T-helper 2 cell treated with Interferon-gamma antibody and Interleukin-4, amounts not matched to agents 5 μg/mL and 100 μg/mL, for 36 hours (primary cell): ENCODE data around the gene TMEM150A.
"Not testable (repeated sequence)": the region's sequence is repeated elsewhere in the genome, so short reads cannot be mapped to it uniquely, and the experiment has no call there.

ENCODE experiments used
- DNase-seq: peaks from one replicate; pipeline ENCODE4 v3.0.0; 2021; ENCODE audit warnings: low spot score
- H3K27ac Mint-ChIP-seq: one replicate; pipeline ENCODE4 v1.8.0; 2021; ENCODE audit warnings: mild to moderate bottlenecking, mixed read lengths
- H3K27me3 Mint-ChIP-seq: one replicate; pipeline ENCODE4 v1.8.0; 2021; ENCODE audit warnings: low read depth, mixed read lengths
- H3K36me3 Mint-ChIP-seq: one replicate; pipeline ENCODE4 v1.8.0; 2021; ENCODE audit warnings: low read depth, mixed read lengths
- H3K4me1 Mint-ChIP-seq: one replicate; pipeline ENCODE4 v1.8.0; 2021; ENCODE audit warnings: low read depth, mixed read lengths
- H3K4me3 Mint-ChIP-seq: one replicate; pipeline ENCODE4 v1.8.0; 2022; ENCODE audit warnings: mild to moderate bottlenecking, moderate library complexity, mixed read lengths
- H3K9me3 Mint-ChIP-seq: one replicate; pipeline ENCODE4 v1.8.0; 2021; ENCODE audit warnings: mixed read lengths

The TMEM150A gene

DNA sequence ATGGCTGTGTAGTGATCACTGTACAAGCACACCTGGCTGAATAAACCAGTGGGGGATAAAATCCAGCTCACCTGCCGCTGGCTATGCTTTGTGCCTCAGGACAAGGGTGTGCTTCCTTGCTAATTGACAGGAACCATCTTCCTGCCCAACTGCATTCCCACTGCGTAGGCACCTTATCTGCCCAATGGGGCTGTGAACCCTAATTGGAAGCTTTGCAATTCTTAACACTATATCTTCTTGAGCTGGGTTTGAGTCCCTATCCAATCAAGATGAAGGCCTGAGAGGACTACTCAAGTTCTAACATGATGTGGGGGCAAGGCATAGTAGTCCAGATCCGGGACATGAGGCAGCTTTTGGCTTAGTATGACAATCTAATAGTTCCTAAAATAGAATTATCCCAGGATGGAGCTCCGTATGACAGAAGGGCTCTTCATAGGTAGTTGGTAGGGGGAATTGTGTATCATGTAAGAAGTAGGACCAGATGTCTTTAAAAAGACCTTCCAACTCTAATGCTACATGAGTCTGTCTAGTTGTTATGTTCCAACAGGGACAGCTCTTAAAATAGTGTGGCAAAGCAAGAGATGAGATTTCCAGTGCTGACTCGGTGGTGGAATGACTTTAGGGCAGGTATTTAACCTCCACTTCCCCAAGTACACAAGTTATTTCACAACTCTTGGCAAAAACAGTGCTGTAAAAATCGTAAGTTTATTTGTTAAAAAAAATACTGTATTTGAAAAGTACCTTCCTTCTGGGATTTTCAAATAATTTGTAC lies 2.3 kb upstream of the TMEM150A start:
- Mint-ChIP-seq H3K27me3 (no peaks in the 10 kb centered on the region), H3K27ac (no peak overlapping the region)

DNA sequence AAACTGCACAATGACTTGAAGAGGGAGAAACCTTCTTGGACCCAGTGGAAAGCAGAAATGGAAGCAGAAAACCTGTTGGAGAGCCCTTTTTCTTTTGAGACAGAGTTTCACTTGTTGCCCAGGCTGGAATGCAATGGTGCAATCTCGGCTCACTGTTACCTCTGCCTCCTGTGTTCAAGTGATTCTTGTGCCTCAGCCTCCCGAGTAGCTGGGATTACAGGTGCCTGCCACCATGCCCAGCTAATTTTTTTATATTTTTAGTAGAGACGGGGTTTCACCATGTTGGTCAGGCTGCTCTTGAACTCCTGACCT lies 1.6 kb upstream of the TMEM150A start:
- peaks cover 14% of the 10 kb centered on the region for H3K4me1 Mint-ChIP-seq
- not testable (repeated sequence) for DNase-seq, H3K4me3 Mint-ChIP-seq, H3K9me3 Mint-ChIP-seq, H3K27me3 Mint-ChIP-seq, H3K27ac Mint-ChIP-seq
- peaks cover 16% of the 10 kb centered on the region for H3K36me3 Mint-ChIP-seq

More for the DNA sequence above, 2.3 kb upstream of the TMEM150A start:
- Mint-ChIP-seq H3K4me1 (peaks cover 18% of the 10 kb centered on the region), H3K9me3 (no peaks in the 10 kb centered on the region), H3K36me3 (peaks cover 20% of the 10 kb centered on the region), H3K4me3 (no peak overlapping the region)
- DNase-seq, result no peak

DNA sequence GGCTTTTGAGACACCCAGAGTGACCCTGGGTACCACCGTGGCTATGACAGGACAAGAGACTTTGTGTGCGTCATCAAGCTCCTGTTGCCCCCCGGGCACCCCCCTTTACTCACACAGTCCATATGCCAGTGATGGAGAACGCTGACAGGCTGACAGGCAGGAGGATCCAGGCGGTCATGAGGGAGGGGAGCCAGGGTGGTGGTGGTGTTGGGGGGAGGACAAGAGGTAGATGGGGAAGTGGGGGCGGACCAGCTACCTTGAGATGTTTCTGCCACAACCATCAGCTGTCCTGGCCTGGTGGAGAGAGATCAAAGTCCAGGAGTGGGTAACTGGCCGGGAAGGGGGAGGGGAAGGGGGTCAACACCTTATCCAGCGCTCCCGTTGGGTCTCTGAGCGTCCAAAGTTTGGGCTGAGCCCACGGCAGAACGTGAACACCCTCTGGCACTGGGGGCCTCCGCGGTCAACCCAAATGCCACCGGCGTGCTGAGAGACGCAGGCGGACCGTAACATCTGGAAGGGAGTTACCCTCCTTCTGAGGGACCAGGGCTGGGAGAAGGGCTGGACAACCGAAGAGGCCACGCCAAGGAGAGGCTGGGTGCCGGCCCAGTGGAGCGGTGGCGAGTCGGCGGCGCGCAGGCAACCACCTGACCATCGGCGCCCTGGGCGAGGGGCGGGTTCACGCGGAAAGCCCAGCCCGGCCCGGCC lies 575 bp downstream of the TMEM150A start:
- Mint-ChIP-seq H3K9me3 (no peaks in the 10 kb centered on the region), H3K27ac (peak overlapping the region; percentile 67)

DNA sequence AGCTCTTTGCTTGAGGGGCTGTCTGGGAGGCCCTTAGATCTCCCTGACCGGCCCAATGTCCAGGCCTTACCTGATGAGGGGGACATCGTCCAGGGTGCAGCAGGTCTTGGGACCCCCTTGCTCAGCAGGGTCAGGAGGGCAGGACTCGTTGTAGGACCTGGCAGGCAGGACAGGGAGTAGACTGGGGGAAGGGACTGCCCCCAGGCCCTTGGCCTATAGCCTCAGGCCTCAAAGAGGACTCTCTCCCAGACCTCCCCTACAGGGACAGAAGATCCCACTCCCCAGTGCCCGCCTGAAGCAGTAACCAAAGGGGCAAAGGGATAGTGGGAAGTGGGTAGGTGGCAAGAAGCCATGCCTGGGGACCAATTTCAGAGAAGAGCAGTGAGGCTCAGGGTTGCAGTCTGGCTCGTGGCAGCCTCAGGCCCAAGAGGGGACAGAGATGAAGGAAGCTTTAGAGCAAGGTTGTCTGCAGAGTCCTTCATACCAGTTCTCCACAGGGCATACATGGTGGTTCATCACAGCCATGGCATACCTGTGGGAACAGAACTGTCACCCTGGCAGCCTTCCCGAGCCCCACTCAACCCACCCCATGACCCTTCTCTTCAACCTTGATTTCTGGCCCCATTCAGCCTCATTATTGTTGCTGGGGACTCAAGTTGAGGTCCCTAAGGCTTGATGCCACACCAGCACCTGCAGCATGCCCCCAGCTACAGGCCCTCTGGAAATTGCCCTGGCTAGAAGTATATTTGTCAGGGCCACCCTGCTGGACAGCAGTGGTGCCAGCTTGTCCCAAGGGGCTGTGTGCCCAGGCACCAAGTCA lies 1.3 kb downstream of the TMEM150A start:
- Mint-ChIP-seq H3K4me3 (peak overlapping the region; percentile 84), H3K27ac (peak overlapping the region; percentile 67), H3K9me3 (no peaks in the 10 kb centered on the region), H3K27me3 (no peaks in the 10 kb centered on the region), H3K36me3 (peaks cover 11% of the 10 kb centered on the region), H3K4me1 (peaks cover 19% of the 10 kb centered on the region)
- no peak for DNase-seq

More for the DNA sequence above, 575 bp downstream of the TMEM150A start:
- H3K4me3 Mint-ChIP-seq, result peak overlapping the region; percentile 84
- DNase-seq, result no peak
- peaks cover 13% of the 10 kb centered on the region for H3K4me1 Mint-ChIP-seq
- H3K36me3 Mint-ChIP-seq, result peaks cover 10% of the 10 kb centered on the region
- no peaks in the 10 kb centered on the region for H3K27me3 Mint-ChIP-seq

DNA sequence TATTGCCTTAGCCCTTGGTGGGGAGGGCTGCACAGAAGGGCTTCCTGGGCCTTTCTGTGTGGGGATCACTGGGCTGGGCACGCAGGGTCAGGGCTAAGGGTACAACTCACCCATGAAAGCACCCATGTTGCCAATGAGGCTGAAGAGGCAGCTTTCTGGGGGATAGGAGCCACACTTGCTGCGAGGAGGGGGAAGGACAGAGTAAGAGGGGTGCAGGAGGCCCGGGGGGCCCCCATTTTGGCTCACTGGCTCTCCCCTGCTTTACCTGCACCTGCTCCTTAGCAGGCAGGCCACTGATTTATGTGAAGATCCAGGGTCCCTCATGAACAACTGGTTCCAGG lies 2.3 kb downstream of the TMEM150A start:
- Mint-ChIP-seq H3K36me3 (peaks cover 15% of the 10 kb centered on the region), H3K27me3 (no peaks in the 10 kb centered on the region), H3K27ac (no peak overlapping the region), H3K4me1 (peaks cover 23% of the 10 kb centered on the region), H3K4me3 (no peak overlapping the region), H3K9me3 (no peaks in the 10 kb centered on the region)
- no peak for DNase-seq

DNA sequence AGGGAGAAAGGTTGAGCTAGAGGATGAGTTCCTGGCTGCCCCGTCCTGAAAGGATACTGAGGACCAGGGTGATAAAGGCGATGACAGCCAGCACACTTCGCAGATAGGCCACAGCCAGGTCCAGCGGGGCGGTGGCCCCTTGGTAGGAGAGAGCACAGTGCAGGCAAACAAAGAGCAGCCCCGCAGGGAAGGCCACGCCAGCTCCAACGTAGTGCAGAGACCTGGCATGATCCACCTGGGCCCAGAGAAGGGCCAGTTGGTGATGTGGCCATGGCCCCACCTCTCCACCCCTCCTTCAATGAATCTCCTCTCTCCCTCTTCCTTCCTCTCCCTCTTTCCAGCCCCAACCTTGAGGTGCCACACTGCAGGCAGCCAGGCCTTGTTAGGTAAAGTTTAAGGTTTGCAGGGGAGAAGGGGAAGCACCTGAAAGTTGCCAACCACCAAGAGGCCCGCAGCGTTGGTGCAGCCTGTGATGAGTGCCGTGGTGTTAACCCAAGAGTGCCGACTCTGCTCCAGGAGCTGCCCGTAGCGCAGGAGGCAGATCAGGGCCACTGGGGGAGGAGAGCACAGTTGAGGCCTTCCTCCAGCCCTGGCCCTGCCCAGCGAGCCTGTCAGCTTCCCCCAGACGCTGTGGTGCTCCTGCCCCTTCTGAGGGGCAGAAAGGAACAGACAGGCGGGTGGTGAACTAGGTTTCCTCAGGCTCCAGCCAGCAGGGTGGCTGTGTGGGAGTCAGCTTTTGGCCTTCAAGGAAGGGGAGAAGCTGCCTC lies 2.8 kb downstream of the TMEM150A start:
- H3K27ac Mint-ChIP-seq, result no peak overlapping the region
- peaks cover 25% of the 10 kb centered on the region for H3K4me1 Mint-ChIP-seq

DNA sequence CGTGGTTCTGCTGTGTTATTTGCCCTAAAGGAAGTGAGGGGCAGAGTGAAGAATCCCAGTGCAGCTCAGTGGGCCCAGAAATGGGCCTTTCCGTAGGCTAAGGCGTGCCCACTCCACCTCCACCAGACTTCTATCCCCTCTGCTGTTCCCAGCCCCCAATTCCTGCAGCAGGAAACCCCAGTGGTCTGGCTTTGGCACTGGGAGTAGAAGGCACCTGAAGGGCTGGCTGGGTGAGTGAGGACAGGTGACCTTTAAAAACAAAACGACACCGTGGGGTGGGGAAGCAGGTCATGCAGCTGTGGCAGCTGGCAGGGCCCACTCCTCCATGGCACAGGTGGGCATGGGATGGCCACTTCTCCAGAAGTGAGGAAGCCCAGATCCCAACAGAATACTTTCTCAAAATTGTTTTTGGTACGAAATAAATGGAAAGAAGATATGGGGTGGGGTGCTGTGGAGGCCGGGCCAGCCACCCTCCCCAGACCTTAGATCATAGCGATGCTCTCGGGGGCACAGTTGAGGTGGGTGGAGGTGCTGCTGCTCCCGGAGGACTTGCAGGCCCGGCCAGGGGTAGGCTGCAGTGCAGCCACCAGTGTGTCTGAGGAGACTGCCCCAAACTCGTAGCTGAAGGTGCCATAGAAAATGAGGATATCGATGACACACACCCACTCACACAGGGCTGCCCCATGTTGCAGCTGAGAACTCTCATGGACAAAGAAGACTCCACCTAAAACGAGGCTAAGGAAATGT lies 3.7 kb downstream of the TMEM150A start:
- Mint-ChIP-seq H3K9me3 (no peaks in the 10 kb centered on the region), H3K36me3 (peaks cover 14% of the 10 kb centered on the region), H3K4me1 (peaks cover 32% of the 10 kb centered on the region), H3K27ac (no peak overlapping the region), H3K27me3 (no peaks in the 10 kb centered on the region), H3K4me3 (no peak overlapping the region)
- DNase-seq, result no peak

More for the DNA sequence above, 2.8 kb downstream of the TMEM150A start:
- no peaks in the 10 kb centered on the region for H3K9me3 Mint-ChIP-seq
- no peak overlapping the region for H3K4me3 Mint-ChIP-seq
- H3K36me3 Mint-ChIP-seq, result peaks cover 15% of the 10 kb centered on the region
- no peak for DNase-seq
- H3K27me3 Mint-ChIP-seq, result no peaks in the 10 kb centered on the region

DNA sequence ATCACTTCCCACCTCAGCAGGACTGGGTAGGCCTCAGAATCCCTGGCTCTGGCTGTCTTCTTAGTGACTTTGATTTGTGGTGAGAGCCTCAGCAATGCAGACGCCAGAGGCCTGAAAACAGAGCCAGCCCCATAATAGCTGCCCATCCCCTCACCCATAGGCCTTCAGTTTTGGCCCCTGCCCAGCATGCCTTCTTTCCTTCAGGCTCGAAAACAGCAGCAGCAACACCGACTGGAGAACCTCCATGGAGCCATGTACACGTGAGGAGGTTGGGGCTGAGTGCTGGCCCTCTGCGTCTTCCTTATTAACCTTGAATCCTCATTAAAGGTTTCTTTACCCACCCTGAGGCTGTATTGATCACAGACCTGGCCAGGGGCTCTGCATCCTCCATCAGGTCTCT lies 5.3 kb downstream of the TMEM150A start:
- Mint-ChIP-seq H3K27me3 (no peaks in the 10 kb centered on the region), H3K4me3 (peak overlapping the region; percentile 100), H3K9me3 (no peaks in the 10 kb centered on the region), H3K36me3 (peaks cover 12% of the 10 kb centered on the region), H3K27ac (peak overlapping the region; percentile 57), H3K4me1 (peaks cover 25% of the 10 kb centered on the region)
- DNase-seq, result no peak

DNA sequence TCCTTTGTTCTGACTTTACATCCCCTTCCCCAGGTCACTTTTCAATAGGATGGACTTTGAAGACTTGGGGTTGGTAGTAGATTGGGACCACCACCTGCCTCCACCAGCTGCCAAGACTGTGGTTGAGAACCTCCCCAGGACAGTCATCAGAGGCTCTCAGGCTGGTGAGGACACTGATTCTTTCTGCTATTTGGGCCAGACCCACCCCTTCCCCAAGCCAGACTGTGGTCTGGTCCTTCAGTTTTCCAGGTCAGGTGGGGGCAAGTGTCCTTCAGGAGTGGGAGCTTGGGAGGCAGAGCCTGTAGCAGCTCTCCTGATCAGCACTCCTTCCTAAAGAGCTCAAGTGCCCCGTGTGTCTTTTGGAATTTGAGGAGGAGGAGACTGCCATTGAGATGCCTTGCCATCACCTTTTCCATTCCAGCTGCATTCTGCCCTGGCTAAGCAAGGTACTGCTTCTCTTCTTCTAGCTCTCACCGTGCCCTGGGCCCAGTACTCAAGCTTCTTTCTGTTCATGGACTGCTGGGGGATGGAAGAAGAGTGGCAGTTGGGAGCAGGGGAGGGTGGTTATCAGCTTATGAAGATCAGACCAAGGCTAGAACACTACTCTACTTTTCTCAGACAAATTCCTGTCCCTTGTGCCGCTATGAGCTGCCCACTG lies 5.9 kb downstream of the TMEM150A start:
- Mint-ChIP-seq H3K4me3 (peak overlapping the region; percentile 100), H3K9me3 (no peaks in the 10 kb centered on the region), H3K36me3 (peaks cover 12% of the 10 kb centered on the region), H3K4me1 (peaks cover 23% of the 10 kb centered on the region), H3K27me3 (no peaks in the 10 kb centered on the region), H3K27ac (peak overlapping the region; percentile 57)
- DNase-seq, result no peak

DNA sequence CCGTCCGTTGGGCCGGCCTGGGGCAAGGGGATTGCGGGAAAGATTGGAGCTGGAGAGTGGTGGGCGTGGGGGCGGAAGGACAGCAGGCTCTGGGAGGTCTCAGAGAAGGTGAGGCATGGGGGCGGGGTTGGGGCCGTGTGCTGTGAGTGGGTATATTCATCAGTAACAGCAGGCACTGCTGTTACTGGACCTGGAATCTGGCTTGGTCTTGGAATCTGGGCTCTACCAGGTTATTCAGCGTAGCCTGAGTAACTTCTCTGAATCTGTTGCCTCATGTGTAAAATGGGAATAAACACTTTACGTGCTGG lies 6.5 kb downstream of the TMEM150A start:
- no peaks in the 10 kb centered on the region for H3K27me3 Mint-ChIP-seq
- H3K4me1 Mint-ChIP-seq, result peaks cover 23% of the 10 kb centered on the region
- H3K4me3 Mint-ChIP-seq, result peak overlapping the region; percentile 100
- H3K27ac Mint-ChIP-seq, result peak overlapping the region; percentile 94
- no peaks in the 10 kb centered on the region for H3K9me3 Mint-ChIP-seq
- peaks cover 12% of the 10 kb centered on the region for H3K36me3 Mint-ChIP-seq
- DNase-seq, result no peak

DNA sequence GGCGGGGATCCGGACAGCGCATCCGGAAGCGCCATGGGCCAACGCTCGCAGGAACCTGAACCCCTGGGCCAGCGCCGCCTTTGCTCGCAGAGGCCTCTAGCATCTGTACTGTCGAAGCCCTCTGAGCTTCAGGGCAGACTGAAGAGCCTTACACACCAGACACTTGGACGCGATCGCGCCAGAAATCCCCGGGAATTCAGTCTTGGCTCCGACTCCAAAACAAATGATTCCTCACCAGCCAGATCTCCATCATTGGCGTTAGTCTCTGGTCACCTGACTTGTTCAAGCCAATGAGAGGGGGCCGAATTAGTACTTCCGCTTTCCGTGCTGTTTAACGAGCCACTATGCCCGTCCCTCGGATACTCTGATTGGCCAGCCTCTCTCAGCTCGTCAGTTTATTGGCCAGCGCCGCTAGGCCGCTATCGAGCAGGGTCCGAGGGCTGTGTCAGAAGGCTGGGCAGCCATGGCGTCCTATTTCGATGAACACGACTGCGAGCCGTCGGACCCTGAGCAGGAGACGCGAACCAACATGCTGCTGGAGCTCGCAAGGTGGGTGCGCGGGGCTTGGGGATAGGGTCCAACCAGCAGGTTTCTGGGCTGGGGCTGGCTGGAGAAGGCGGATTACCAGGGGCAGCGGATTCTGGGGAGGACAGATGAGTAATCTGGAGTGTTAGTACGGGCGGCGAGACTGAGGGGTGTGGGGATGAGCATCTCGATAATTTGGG lies 7.0 kb downstream of the TMEM150A start, which contains the start of gene RNF181:
Gene RNF181, plus strand, starts transcription at position 445 of the 725 bp plus-strand sequence. Its CDS starts 19 bp downstream, at position 464.
- H3K9me3 Mint-ChIP-seq, result no peaks in the 10 kb centered on the region
- peaks cover 23% of the 10 kb centered on the region for H3K4me1 Mint-ChIP-seq
- no peaks in the 10 kb centered on the region for H3K27me3 Mint-ChIP-seq
- peak within 1 kb of the TSS; percentile 94 for H3K27ac Mint-ChIP-seq
- peaks cover 12% of the 10 kb centered on the region for H3K36me3 Mint-ChIP-seq
- DNase-seq, result peak; percentile 92
- H3K4me3 Mint-ChIP-seq, result peak within 1 kb of the TSS; percentile 100

DNA sequence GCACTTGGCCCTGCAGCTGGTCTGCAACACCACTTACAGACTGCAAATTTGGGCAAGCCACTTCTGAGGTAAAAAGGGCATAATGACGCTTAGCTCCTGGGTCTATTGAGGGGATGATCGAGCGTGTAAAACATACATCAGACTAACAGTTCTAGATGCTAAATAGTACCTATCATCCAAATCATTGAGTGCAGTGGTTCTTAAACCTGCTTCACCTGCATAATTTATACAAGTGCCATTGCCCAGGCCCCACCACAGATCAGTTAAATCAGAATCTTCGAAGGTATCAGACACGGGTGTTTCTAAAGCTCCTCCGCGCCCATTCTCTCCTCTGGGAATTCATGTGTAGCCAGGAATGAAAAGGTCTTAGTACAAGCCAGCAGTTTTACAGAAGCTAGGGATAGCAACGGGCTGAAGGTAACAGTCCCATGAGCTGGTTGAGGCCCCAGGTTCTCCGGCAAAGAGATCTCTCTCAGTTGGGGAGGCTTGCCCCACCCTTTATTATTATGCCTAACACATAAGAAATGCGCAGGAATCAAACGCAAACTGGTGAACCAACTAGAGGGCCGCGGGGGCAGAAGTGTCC lies 7.7 kb downstream of the TMEM150A start:
- peak overlapping the region; percentile 100 for H3K4me3 Mint-ChIP-seq
- no peaks in the 10 kb centered on the region for H3K27me3 Mint-ChIP-seq
- no peaks in the 10 kb centered on the region for H3K9me3 Mint-ChIP-seq
- H3K27ac Mint-ChIP-seq, result peak overlapping the region; percentile 94
- DNase-seq, result no peak
- H3K4me1 Mint-ChIP-seq, result peaks cover 23% of the 10 kb centered on the region
- H3K36me3 Mint-ChIP-seq, result peaks cover 12% of the 10 kb centered on the region
